Measurements from ENCODE around the gene KRTAP5-11. TPM values are rescaled to one million over a fixed set of nuclear protein-coding genes. Genes with fewer than 3 reads are reported as not detected.

Gene KRTAP5-11
- polyA plus RNA-seq, 2 of the 4 experiments (the other 2 are of a cell fraction) = not detected

DNA sequence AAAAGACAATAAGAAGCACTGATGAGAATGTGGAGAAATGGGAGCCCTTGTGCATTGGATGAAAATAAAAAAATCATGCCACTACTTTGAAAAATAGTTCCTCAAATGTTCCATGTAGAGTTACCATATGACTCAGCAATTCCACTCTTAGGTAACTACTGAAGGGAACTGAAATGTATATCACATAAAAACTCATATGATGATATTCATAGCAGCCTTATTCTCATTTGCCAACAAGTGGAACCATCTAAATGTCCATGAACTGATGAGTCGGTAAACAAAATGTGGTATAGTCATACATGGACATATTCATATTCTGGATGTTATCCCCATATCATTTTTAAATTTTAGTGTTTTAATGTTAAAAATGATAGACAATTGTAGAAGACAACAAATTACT, 31.0 kb downstream of the KRTAP5-11 start:
- Histone ChIP-seq H3K4me1 (no peaks in the 10 kb centered on the region), H3K4me2 (no peak overlapping the region), H3K4me3 (no peak overlapping the region), H3K27ac (no peak overlapping the region), H3K9me3 (peaks cover 2% of the 10 kb centered on the region; the same call in 1 of the 3 replicates)
- WGBS (ENCODE audit: missing lambda C conversion rate) = 95% methylated on average over 1 of the region's 1 CpG
- ChIA-PET CTCF (no interaction called here), POLR2A (no interaction called here)
- no peak for DNase-seq (ENCODE audit: low read depth in 1 of 2, low spot score in 1 of 2)
- no peak for ATAC-seq
- TF ChIP-seq MAFK (IDR thresholded peaks at IDR 0.05; ENCODE audit: partially characterized antibody) (peak; percentile 84), NFE2L2 (conservative IDR thresholded peaks at IDR 0.05; ENCODE audit: low read length) (peak; percentile 56), TFCP2L1 (CRISPR knock-in tag; IDR thresholded peaks at IDR 0.05) (no peak)
- no peak for FAIRE-seq

DNA sequence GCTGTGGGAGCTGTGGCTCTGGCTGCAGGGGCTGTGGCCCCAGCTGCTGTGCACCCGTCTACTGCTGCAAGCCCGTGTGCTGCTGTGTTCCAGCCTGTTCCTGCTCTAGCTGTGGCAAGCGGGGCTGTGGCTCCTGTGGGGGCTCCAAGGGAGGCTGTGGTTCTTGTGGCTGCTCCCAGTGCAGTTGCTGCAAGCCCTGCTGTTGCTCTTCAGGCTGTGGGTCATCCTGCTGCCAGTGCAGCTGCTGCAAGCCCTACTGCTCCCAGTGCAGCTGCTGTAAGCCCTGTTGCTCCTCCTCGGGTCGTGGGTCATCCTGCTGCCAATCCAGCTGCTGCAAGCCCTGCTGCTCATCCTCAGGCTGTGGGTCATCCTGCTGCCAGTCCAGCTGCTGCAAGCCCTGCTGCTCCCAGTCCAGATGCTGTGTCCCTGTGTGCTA, 33.9 kb downstream of the KRTAP5-11 start:
- no peak overlapping the region for H3K4me3 ChIP-seq
- ATAC-seq (no peak; a peak in 1 of 6 replicates), DNase-seq (ENCODE audit: low read depth in 1 of 2, low spot score in 1 of 2) (no peak), FAIRE-seq (no peak)
- TF ChIP-seq RFX5 (IDR thresholded peaks at IDR 0.05) = no peak
- TF ChIP-seq RCOR1 (IDR thresholded peaks at IDR 0.05; ENCODE audit: low read depth, low read length) = no peak
- TF ChIP-seq, protein P1, sequence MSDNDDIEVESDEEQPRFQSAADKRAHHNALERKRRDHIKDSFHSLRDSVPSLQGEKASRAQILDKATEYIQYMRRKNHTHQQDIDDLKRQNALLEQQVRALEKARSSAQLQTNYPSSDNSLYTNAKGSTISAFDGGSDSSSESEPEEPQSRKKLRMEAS (IDR thresholded peaks at IDR 0.05) = no peak
- no peak for TF ChIP-seq JUNB (IDR thresholded peaks at IDR 0.05)
- TF ChIP-seq HOXB13 (CRISPR knock-in tag; IDR thresholded peaks at IDR 0.05; ENCODE audit: low read depth) = no peak
- TF ChIP-seq, protein P2, sequence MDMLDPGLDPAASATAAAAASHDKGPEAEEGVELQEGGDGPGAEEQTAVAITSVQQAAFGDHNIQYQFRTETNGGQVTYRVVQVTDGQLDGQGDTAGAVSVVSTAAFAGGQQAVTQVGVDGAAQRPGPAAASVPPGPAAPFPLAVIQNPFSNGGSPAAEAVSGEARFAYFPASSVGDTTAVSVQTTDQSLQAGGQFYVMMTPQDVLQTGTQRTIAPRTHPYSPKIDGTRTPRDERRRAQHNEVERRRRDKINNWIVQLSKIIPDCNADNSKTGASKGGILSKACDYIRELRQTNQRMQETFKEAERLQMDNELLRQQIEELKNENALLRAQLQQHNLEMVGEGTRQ (IDR thresholded peaks at IDR 0.05) = no peak
- TF ChIP-seq, protein P3, sequence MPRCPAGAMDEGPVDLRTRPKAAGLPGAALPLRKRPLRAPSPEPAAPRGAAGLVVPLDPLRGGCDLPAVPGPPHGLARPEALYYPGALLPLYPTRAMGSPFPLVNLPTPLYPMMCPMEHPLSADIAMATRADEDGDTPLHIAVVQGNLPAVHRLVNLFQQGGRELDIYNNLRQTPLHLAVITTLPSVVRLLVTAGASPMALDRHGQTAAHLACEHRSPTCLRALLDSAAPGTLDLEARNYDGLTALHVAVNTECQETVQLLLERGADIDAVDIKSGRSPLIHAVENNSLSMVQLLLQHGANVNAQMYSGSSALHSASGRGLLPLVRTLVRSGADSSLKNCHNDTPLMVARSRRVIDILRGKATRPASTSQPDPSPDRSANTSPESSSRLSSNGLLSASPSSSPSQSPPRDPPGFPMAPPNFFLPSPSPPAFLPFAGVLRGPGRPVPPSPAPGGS (IDR thresholded peaks at IDR 0.05) = no peak
- TF ChIP-seq CBX8 (IDR thresholded peaks at IDR 0.05) = no peak
- TF ChIP-seq HOXB5 (CRISPR knock-in tag; IDR thresholded peaks at IDR 0.05) = no peak
- no peak for TF ChIP-seq ZNF302 (CRISPR knock-in tag; IDR thresholded peaks at IDR 0.05)
- CTCF ChIA-PET = interaction anchor here (1.1 to 1.6 kb wide), 2 partner anchors 11 to 32 kb away, joined by 3 to 4 read pairs; no protein-coding TSS in a partner anchor
- H3K4me2 ChIP-seq = no peak overlapping the region
- POLR2A ChIA-PET = no interaction called here
- WGBS (ENCODE audit: missing lambda C conversion rate) = 24% methylated on average over 5 of the region's 5 CpGs
- H3K9me3 ChIP-seq = peaks cover 2% of the 10 kb centered on the region; the same call in 1 of the 3 replicates
- H3K27ac ChIP-seq = no peak overlapping the region
- no peaks in the 10 kb centered on the region for H3K4me1 ChIP-seq

DNA sequence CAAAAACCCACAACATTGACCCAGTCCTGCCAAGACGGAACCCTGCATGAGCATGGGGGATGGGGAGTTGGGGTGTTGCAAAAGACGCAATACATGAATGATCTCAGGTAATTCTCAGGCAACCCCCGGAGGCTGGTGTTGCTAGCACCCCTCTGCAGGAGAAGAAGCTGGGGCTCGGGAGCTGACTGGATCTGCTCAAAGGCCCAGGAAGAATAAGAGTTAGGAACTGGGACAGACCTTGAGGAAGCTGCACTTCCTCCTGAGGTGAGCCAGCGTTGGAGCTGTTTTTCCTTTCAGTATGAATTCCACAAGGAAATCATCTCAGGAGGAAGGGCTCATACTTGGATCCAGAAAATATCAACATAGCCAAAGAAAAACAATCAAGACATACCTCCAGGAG, 34.6 kb downstream of the KRTAP5-11 start, which contains the start of gene KRTAP5-9:
Gene KRTAP5-9, plus strand, starts transcription at position 301 of the 400 bp plus-strand sequence. CDS start 238 bp downstream, outside the sequence.
- POLR2A ChIA-PET = no interaction called here
- DNase-seq (ENCODE audit: low read depth in 1 of 2, low spot score in 1 of 2) = no peak
- no peak for FAIRE-seq
- H3K9me3 ChIP-seq = peaks cover 2% of the 10 kb centered on the region; the same call in 1 of the 3 replicates
- WGBS (ENCODE audit: missing lambda C conversion rate) = 60% methylated on average over 5 of the region's 5 CpGs
- no peaks in the 10 kb centered on the region for H3K4me1 ChIP-seq
- TF ChIP-seq HDAC2 (IDR thresholded peaks at IDR 0.05) (no peak), HOXB5 (CRISPR knock-in tag; IDR thresholded peaks at IDR 0.05) (no peak), TP53 (CRISPR knock-in tag; IDR thresholded peaks at IDR 0.05) (no peak), JUNB (IDR thresholded peaks at IDR 0.05) (no peak), CBX8 (IDR thresholded peaks at IDR 0.05) (no peak), SREBF2 (IDR thresholded peaks at IDR 0.05) (no peak), RARB (CRISPR knock-in tag; IDR thresholded peaks at IDR 0.05) (no peak), JUN (IDR thresholded peaks at IDR 0.05) (no peak), KDM1A (IDR thresholded peaks at IDR 0.05; ENCODE audit: low read depth) (no peak), EHMT2 (IDR thresholded peaks at IDR 0.05; ENCODE audit: low read depth) (no peak), KDM5A (IDR thresholded peaks at IDR 0.05) (no peak), ZSCAN20 (CRISPR knock-in tag; IDR thresholded peaks at IDR 0.05) (no peak)
- TF ChIP-seq, protein P4, sequence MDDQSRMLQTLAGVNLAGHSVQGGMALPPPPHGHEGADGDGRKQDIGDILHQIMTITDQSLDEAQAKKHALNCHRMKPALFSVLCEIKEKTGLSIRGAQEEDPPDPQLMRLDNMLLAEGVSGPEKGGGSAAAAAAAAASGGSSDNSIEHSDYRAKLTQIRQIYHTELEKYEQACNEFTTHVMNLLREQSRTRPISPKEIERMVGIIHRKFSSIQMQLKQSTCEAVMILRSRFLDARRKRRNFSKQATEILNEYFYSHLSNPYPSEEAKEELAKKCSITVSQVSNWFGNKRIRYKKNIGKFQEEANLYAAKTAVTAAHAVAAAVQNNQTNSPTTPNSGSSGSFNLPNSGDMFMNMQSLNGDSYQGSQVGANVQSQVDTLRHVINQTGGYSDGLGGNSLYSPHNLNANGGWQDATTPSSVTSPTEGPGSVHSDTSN (IDR thresholded peaks at IDR 0.05) = no peak
- TF ChIP-seq, protein P1 (IDR thresholded peaks at IDR 0.05) = no peak
- H3K4me2 ChIP-seq = no peak within 1 kb of the TSS
- CTCF ChIA-PET = interaction anchor here (0.6 to 1.6 kb wide), 2 partner anchors 32 to 898 kb away, joined by 3 to 4 read pairs; no protein-coding TSS in a partner anchor
- H3K4me3 ChIP-seq = no peak within 1 kb of the TSS
- no peak within 1 kb of the TSS for H3K27ac ChIP-seq
- ATAC-seq = no peak; a peak in 1 of 6 replicates

All from A549 (cell line).